SK-N-SH (cell line): ENCODE measurements around the gene IL10RA.

Experiments
- CHD2 ChIP-seq: fragments of 150-350 bp; IDR thresholded peaks from 2 replicates; pipeline ENCODE4 v1.6.1; 2018; ENCODE audit warnings: low read length; ENCODE audit not compliant: partially characterized antibody
- CTCF ChIP-seq: fragments of 200-600 bp; sonication (generic); IDR thresholded peaks from 2 replicates; pipeline ENCODE4 v1.6.1; 2017; ENCODE audit warnings: antibody characterized with exemption, mild to moderate bottlenecking, moderate library complexity
- ELF1 ChIP-seq: IDR thresholded peaks from 2 replicates; pipeline ENCODE4 v1.4.0; 2012
- EP300 ChIP-seq, 2 experiments: IDR thresholded peaks; 2 replicates each; pipeline versions ENCODE4 v1.4.0 to v1.6.1; 2012; ENCODE audit warnings: borderline replicate concordance in 1 of 2, low read depth in 1 of 2, low read length in 1 of 2
- EZH2phosphoT487 ChIP-seq: fragments of 200-600 bp; sonication (generic); IDR thresholded peaks from 2 replicates; pipeline ENCODE4 v1.6.1; 2017; ENCODE audit warnings: low read depth, mixed run types, mild to moderate bottlenecking, antibody characterized with exemption, moderate library complexity, borderline replicate concordance
- GABPA ChIP-seq: IDR thresholded peaks from 2 replicates; pipeline ENCODE4 v1.4.0; 2012; ENCODE audit warnings: low read depth, mild to moderate bottlenecking
- MXI1 ChIP-seq: IDR thresholded peaks from 2 replicates; pipeline ENCODE4 v1.6.1; 2012; ENCODE audit warnings: mild to moderate bottlenecking, low read depth, low read length, improper control_type of control experiment
- PBX3 ChIP-seq: IDR thresholded peaks from 2 replicates; pipeline ENCODE4; 2012
- REST ChIP-seq: IDR thresholded peaks from 2 replicates; pipeline ENCODE4 v1.6.1; 2012; ENCODE audit warnings: mild to moderate bottlenecking, low read depth, low read length, moderate library complexity
- RXRA ChIP-seq: IDR thresholded peaks from 2 replicates; pipeline ENCODE4 v1.4.0; 2012; ENCODE audit warnings: low read depth, mild to moderate bottlenecking, borderline replicate concordance
- TAF1 ChIP-seq: IDR thresholded peaks from 2 replicates; pipeline ENCODE4 v1.6.1; 2012; ENCODE audit warnings: low read depth, mild to moderate bottlenecking, low read length, moderate library complexity, borderline replicate concordance
- YY1 ChIP-seq: IDR thresholded peaks from 2 replicates; pipeline ENCODE4 v1.4.0; 2012; ENCODE audit warnings: low read depth, mild to moderate bottlenecking

GRCh38 chr11:118008271-118008911 is 22.2 kb downstream of the IL10RA start:
- no peak for TF ChIP-seq RXRA
- TF ChIP-seq MXI1 = no peak
- TF ChIP-seq CTCF = no peak
- TF ChIP-seq YY1 = no peak
- TF ChIP-seq PBX3 = no peak
- TF ChIP-seq EP300 (IDR thresholded peaks at IDR 0.05; ENCODE audit: borderline replicate concordance in 1 of 2, low read depth in 1 of 2, low read length in 1 of 2) = no peak
- no peak for TF ChIP-seq TAF1
- no peak for TF ChIP-seq EZH2phosphoT487
- TF ChIP-seq ELF1 = no peak
- TF ChIP-seq REST = no peak
- no peak for TF ChIP-seq CHD2
- no peak for TF ChIP-seq GABPA
